ENCODE data around the gene UBXN6.

The UBXN6 gene

DNA sequence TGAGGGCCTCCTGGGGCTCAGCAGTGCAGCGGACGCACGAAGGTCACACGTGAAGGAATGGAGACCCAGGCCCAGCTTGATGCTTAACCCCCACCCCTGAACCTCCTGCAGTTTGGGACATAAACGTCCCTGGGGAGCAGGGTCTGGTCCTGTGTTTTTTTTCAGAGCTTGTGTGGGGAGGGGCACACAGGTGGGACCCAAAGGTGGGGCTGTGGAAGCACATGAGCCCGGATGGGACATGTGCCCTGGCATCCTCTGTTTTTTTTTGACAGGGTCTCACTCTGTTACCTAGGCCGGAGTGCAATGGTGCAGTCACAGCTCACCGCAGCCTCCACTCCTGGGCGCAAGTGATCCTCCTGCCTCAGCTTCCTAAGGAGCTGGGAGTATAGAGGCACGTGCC lies 20.5 kb downstream of the UBXN6 start:
- DNase-seq, result no peak

DNA sequence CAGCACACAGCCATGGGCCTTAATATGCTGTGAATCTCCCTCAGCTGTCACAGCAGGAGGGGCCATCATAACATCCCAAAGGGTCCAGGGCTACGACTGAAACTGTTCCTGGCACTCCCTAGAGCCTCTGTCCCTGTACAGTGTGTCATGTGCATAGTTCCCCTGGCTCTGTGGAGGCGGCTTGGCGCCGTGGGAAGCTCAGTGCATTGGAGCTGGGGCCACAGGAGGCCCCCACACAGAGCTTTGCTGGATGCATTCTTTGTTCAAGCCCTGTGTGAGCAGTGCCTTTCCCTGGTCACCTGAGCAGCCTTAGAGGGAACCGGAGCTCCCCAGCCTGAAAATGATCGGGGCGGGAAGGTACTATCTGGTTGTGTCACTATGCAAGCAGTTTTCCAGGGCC lies 21.4 kb downstream of the UBXN6 start:
- no peak for DNase-seq

DNA sequence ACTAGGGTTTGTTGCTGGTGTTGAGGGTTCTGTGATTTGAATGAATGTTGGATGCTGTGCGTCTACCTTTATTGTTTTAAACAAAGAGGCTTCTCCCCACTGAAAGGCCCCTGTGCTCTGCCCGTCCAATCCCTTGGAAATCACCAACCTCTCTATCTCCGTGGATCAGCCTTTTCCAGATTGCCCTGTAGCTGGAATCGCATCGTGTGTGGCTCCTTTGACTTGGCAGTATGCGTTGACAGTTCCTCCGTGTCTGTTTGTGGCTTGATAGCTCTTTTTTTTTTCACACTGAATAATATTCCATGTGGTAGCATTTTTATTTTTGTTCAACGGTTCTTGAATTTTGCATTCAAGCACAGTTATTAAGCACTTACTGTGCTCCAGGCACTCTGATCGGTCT lies 23.2 kb downstream of the UBXN6 start:
- no peak for DNase-seq

GRCh38 chr19:4432918-4433506 lies 24.6 kb downstream of the UBXN6 start:
- DNase-seq, result no peak

GRCh38 chr19:4431808-4432674 lies 25.6 kb downstream of the UBXN6 start:
- DNase-seq, result no peak

DNA sequence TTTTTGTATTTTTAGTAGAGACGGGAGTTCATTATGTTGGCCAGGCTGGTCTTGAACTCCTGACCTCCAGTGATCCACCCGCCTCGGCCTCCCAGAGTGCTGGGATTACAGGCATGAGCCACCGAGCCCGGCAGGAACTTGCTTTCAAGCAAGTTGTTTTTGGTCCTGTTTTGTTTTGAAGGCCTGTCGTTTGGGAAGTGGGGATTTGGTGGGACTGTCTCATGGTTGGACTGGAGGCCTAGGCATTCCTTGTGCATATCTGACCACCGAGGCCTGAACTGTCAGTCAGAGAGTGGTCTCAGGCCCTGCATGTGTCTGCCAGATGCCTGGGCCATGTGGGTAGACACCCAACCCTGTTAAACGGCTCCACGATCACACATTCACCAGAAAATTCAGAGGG lies 26.3 kb downstream of the UBXN6 start:
- no peak for DNase-seq

DNA sequence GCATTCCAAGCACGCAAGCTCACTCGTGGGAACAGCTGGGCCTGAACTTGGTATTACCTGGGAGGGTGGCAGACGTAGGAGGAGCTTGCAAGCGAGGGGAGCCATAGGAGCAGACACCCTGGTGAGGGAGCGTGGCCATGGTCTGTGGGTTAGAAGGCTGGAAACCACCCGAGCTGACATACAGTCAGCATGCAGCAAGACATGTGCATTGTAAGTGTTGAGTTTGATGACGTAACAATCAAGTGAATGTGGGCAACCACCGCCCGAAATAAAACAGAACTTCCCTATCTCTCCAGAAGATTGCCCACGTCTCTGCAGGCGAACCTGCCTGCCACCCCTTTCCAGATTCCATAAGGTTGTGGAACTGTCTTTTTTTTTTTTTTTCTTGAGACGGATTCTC lies 26.8 kb downstream of the UBXN6 start:
- no peak for DNase-seq

DNA sequence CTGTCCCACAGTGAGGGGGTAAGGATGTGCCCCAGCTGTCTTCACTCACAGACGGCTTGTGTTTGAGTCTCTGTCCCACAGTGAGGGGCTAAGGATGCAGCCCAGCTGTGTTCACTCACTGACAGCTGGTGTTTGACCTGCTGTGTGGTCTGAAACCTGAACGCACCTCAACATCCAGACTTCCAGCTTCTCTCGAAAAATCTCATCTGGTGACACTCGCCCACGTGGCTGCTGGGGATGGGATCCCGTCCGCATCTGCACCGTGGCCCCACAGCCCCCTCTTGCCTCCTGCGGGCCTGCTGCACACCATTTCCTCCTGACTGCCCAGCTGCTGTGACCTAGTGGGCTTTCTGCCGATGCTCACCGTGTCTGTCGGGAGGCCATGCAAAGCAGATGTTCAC lies 27.8 kb downstream of the UBXN6 start:
- no peak for DNase-seq

DNA sequence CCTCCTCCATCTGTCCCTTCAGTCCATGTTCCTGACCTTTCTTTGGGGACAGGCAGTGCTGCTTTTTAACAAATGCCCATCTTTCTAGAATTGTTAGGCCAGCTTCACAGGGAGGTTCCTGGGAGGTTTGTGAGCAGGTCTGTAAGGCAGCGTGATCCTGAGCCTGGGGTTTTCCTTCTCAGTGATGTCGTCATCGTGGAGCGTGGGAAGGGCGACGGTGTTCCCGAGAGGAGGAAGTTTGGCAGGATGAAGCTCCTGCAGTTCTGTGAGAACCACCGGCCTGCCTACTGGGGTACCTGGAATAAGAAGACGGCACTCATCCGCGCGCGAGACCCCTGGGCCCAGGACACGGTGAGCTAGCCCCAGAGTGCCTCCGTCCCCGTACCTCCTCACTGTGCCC lies 28.3 kb downstream of the UBXN6 start:
- no peak for DNase-seq

GRCh38 chr19:4428326-4428975 lies 29.1 kb downstream of the UBXN6 start:
- DNase-seq, result no peak

GRCh38 chr19:4425537-4425936 lies 32.1 kb downstream of the UBXN6 start:
- no peak for DNase-seq

DNA sequence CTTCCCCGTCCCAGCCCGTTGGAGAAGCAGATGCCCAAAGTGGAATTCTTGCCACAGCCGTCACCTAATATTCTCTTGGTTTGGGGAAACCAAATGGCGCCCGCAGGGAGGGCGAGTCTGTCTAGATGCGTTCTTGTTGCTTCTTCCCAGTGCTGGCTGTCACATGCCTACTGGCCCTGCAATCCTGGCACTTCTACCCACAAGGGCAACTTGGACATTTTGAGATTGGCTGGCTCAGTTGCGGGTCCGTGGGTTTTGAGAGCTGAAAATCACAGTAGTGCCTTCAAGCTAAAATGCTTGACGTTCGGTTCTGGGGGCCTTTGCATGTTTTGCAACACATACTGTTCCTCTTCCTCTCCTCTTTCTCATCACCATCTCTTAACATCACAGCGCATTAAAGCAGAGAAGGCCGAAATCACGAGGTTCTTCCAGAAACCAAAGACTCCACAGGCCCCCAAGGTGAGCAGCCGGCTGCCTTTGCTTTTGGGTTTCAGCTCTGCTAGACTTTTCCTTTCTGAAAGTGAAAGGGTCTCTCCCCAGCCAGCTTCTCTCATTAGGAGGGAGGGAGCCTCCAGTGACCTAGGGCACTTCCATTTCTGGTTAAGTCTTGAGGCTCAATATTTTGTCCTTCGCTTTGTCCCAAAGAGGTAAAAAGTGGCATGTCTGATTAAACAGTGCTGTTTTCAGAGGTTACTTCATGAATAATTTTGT lies 34.0 kb downstream of the UBXN6 start:
- no peak for DNase-seq

- DNase-seq, result no peak
Measured at GRCh38 chr19:4416268-4416667, 41.3 kb downstream of the UBXN6 start.

- peak; percentile 31 for DNase-seq
Measured at GRCh38 chr19:4415352-4415751, 42.2 kb downstream of the UBXN6 start.

GRCh38 chr19:4414800-4415321 lies 42.7 kb downstream of the UBXN6 start:
- no peak for DNase-seq

- no peak for DNase-seq
Measured at GRCh38 chr19:4414144-4414799, 43.3 kb downstream of the UBXN6 start.

DNA sequence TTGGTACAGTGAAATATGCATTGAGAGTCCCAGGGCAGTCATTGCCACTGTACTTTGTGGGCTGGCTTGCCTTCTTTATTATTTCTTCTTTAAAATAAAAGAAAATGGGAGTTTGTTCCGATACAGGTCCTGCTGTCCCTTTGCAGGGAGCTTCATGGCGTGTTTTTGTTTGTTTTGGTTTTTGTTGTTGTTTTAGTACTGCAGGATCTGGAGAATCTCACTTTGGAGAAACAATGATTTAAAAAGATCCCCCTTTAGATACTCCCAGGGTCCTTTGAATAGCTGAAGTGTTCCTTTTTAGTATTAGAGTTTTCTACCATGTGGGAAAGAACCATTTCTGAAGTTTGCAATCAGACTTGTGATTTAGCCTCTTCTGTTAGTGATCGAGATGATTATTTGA lies 44.0 kb downstream of the UBXN6 start:
- DNase-seq, result no peak

DNA sequence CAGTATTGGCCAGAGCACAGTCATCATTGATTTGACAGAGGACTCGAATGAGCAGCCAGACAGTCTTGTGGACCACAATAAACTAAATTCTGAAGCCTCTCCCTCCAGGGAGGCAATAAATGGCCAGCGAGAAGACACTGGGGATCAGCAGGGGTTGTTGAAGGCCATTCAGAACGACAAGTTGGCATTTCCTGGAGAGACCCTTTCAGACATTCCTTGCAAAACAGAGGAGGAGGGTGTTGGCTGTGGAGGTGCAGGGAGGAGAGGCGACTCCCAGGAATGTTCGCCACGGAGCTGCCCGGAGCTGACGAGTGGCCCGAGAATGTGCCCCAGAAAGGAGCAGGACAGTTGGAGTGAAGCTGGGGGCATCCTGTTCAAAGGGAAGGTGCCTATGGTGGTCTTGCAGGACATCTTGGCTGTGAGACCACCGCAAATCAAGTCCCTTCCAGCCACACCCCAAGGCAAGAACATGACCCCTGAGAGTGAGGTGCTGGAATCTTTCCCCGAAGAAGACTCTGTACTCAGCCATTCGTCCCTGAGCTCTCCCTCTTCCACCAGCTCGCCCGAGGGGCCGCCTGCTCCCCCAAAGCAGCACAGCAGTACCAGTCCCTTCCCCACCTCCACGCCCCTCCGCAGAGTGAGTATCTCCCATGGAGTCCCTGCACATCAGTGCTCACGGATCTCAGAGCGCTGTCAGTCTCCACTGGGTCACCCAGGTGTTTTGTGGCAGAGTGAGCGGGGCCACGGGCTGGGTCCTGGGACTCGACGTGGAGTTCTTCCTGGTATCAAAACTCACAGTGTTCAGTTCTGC lies 48.3 kb downstream of the UBXN6 start:
- DNase-seq, result no peak

GRCh38 chr19:4406626-4407025 lies 51.0 kb downstream of the UBXN6 start:
- no peak for DNase-seq

DNA sequence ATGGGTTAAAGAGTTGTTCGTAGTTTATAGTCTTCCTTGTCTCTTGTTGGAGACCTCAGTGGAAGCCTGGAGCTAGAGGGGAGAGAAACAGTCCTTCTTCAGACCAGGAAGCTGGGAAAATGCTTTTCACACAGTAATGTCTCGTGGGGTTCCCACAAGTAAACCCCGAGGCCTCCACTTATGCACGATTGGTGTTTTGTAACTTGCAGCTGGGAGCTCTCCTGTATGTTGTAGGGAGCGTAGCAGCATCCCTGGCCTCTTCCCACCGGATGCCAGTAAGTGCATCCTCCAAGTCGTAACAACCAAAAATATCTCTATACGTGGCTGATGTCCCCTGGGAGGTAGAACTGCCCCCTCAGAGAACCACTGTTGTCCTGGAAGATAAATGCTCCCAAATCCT lies 51.6 kb downstream of the UBXN6 start:
- DNase-seq, result no peak

DNA sequence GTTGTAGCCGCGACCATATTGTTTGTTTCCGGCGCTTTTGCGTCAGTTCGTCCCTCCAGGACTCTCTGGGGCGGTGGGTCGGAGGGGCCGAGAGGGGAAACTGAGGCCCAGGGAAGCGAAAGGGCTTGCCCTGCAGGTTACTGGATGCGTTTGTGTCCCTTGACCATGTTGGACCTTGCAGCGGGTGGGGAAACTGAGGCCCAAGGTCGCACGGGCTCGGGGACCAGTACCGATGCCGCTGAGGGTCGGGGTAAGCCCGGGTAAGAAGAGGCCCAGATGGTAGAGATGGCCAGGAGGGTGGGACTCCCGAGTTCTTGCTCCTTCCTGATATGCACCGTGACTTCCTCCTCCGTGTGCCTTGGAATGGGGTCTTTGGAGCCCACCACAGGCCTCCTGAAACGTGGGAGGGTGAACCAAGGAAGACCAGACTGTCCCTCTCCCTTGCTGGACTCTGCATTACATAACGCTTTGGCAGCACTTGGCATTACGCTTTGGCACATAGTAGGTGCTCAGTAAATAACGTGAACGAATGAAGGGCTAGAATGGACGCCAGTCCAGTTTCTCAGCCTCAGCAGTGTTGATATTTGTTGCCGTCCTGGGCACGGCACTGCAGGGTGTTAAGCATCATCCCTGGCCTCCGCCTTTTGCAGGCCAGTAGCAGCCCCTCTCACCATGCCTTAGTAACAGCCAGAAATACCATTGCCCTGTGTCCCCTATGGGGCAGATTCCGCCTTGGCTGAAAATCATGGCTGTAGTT lies 54.4 kb downstream of the UBXN6 start:
- no peak for DNase-seq

All from NCI-H1694 treated with DMSO at 0.1 percent for 48 hours (cell line).